ENCODE data around the gene FOXP1.
A peak's percentile ranks its signal among the peaks of the same experiment; 100 is the strongest.

The FOXP1 gene

GRCh38 chr3:71380096-71380495 is 203.4 kb downstream of the FOXP1 start:
- H3K9me3 ChIP-seq (ENCODE audit: control insufficient read depth, insufficient read depth, low read length), result no peaks in the 10 kb centered on the region
- 0 out of 2 replicates have a peak, but pooled peaks cover 2% of the 10 kb centered on the region for H3F3A ChIP-seq (ENCODE audit: control insufficient read depth, insufficient read depth)
- peaks cover 10% of the 10 kb centered on the region for H3K36me3 ChIP-seq (ENCODE audit: control insufficient read depth, low read length)
- H4K20me1 ChIP-seq (ENCODE audit: control insufficient read depth, insufficient read depth, low read depth, low read length), result peaks cover 4% of the 10 kb centered on the region; the same call in 1 of the 2 replicates
- H3K27ac ChIP-seq (ENCODE audit: low read depth, low read length), result no peak overlapping the region
- no peak overlapping the region for H3K4me3 ChIP-seq (ENCODE audit: low read length)
- H3K4me1 ChIP-seq (ENCODE audit: control insufficient read depth, low read length), result peaks cover 44% of the 10 kb centered on the region
- no peaks in the 10 kb centered on the region for H3K9me2 ChIP-seq (replicated peaks; ENCODE audit: control insufficient read depth, low read length)
- no peaks in the 10 kb centered on the region for H3K27me3 ChIP-seq (ENCODE audit: control insufficient read depth, low read length)
- H3K4me2 ChIP-seq (ENCODE audit: low read length), result no peak overlapping the region
- H3K79me2 ChIP-seq (ENCODE audit: control insufficient read depth, low read length), result peaks cover 86% of the 10 kb centered on the region
- TF ChIP-seq EZH2phosphoT487 (IDR thresholded peaks at IDR 0.05; ENCODE audit: borderline replicate concordance, low read length), result no peak
- peak; percentile 32 for TF ChIP-seq CTCF (IDR thresholded peaks at IDR 0.05; ENCODE audit: low read depth, low read length, poor library complexity, severe bottlenecking)

- H4K20me1 ChIP-seq (ENCODE audit: control insufficient read depth, insufficient read depth, low read depth, low read length), result 0 out of 2 replicates have a peak, but pooled peaks cover 4% of the 10 kb centered on the region
- H3K9me3 ChIP-seq (ENCODE audit: control insufficient read depth, insufficient read depth, low read length), result no peaks in the 10 kb centered on the region
- H3K27me3 ChIP-seq (ENCODE audit: control insufficient read depth, low read length), result no peaks in the 10 kb centered on the region
- no peak overlapping the region for H3K4me2 ChIP-seq (ENCODE audit: low read length)
- TF ChIP-seq EZH2phosphoT487 (IDR thresholded peaks at IDR 0.05; ENCODE audit: borderline replicate concordance, low read length), result no peak
- H3K79me2 ChIP-seq (ENCODE audit: control insufficient read depth, low read length), result peaks cover 84% of the 10 kb centered on the region
- peaks cover 10% of the 10 kb centered on the region for H3K36me3 ChIP-seq (ENCODE audit: control insufficient read depth, low read length)
- H3F3A ChIP-seq (ENCODE audit: control insufficient read depth, insufficient read depth), result 0 out of 2 replicates have a peak, but pooled peaks cover 2% of the 10 kb centered on the region
- no peaks in the 10 kb centered on the region for H3K9me2 ChIP-seq (replicated peaks; ENCODE audit: control insufficient read depth, low read length)
- H3K4me1 ChIP-seq (ENCODE audit: control insufficient read depth, low read length), result peaks cover 31% of the 10 kb centered on the region
- H3K27ac ChIP-seq (ENCODE audit: low read depth, low read length), result no peak overlapping the region
- no peak overlapping the region for H3K4me3 ChIP-seq (ENCODE audit: low read length)
These were observed 205.0 kb downstream of the FOXP1 start for GRCh38 chr3:71378509-71378908.

- H3F3A ChIP-seq (ENCODE audit: control insufficient read depth, insufficient read depth), result 0 out of 2 replicates have a peak, but pooled peaks cover 2% of the 10 kb centered on the region
- H3K79me2 ChIP-seq (ENCODE audit: control insufficient read depth, low read length), result peaks cover 83% of the 10 kb centered on the region
- peaks cover 5% of the 10 kb centered on the region; the same call in 1 of the 2 replicates for H3K36me3 ChIP-seq (ENCODE audit: control insufficient read depth, low read length)
- TF ChIP-seq CTCF (IDR thresholded peaks at IDR 0.05; ENCODE audit: low read depth, low read length, poor library complexity, severe bottlenecking) (no peak), EZH2phosphoT487 (IDR thresholded peaks at IDR 0.05; ENCODE audit: borderline replicate concordance, low read length) (no peak)
- H3K4me1 ChIP-seq (ENCODE audit: control insufficient read depth, low read length), result peaks cover 28% of the 10 kb centered on the region
- no peak overlapping the region for H3K4me3 ChIP-seq (ENCODE audit: low read length)
- H3K27ac ChIP-seq (ENCODE audit: low read depth, low read length), result no peak overlapping the region
- peak overlapping the region; percentile 29; the same call in 1 of the 2 replicates for H3K4me2 ChIP-seq (ENCODE audit: low read length)
- H4K20me1 ChIP-seq (ENCODE audit: control insufficient read depth, insufficient read depth, low read depth, low read length), result no peaks in the 10 kb centered on the region
- no peaks in the 10 kb centered on the region for H3K27me3 ChIP-seq (ENCODE audit: control insufficient read depth, low read length)
- no peaks in the 10 kb centered on the region for H3K9me3 ChIP-seq (ENCODE audit: control insufficient read depth, insufficient read depth, low read length)
- no peaks in the 10 kb centered on the region for H3K9me2 ChIP-seq (replicated peaks; ENCODE audit: control insufficient read depth, low read length)
These were observed 206.6 kb downstream of the FOXP1 start for GRCh38 chr3:71376911-71377310.

- TF ChIP-seq EZH2phosphoT487 (IDR thresholded peaks at IDR 0.05; ENCODE audit: borderline replicate concordance, low read length) (no peak), CTCF (IDR thresholded peaks at IDR 0.05; ENCODE audit: low read depth, low read length, poor library complexity, severe bottlenecking) (no peak)
- peaks cover 28% of the 10 kb centered on the region for H3K4me1 ChIP-seq (ENCODE audit: control insufficient read depth, low read length)
- H4K20me1 ChIP-seq (ENCODE audit: control insufficient read depth, insufficient read depth, low read depth, low read length), result no peaks in the 10 kb centered on the region
- H3K79me2 ChIP-seq (ENCODE audit: control insufficient read depth, low read length), result peaks cover 81% of the 10 kb centered on the region
- no peaks in the 10 kb centered on the region for H3K27me3 ChIP-seq (ENCODE audit: control insufficient read depth, low read length)
- peaks cover 5% of the 10 kb centered on the region; the same call in 1 of the 2 replicates for H3K36me3 ChIP-seq (ENCODE audit: control insufficient read depth, low read length)
- 0 out of 2 replicates have a peak, but pooled peaks cover 2% of the 10 kb centered on the region for H3F3A ChIP-seq (ENCODE audit: control insufficient read depth, insufficient read depth)
- H3K4me3 ChIP-seq (ENCODE audit: low read length), result no peak overlapping the region
- H3K9me3 ChIP-seq (ENCODE audit: control insufficient read depth, insufficient read depth, low read length), result no peaks in the 10 kb centered on the region
- peak overlapping the region; percentile 29; the same call in 1 of the 2 replicates for H3K4me2 ChIP-seq (ENCODE audit: low read length)
- no peaks in the 10 kb centered on the region for H3K9me2 ChIP-seq (replicated peaks; ENCODE audit: control insufficient read depth, low read length)
- no peak overlapping the region for H3K27ac ChIP-seq (ENCODE audit: low read depth, low read length)
These were observed 207.0 kb downstream of the FOXP1 start for GRCh38 chr3:71376503-71376902.
